Breast epithelium (tissue), 3 donors: ENCODE data around the gene RNF135.
"Not testable (repeated sequence)": the region's sequence is repeated elsewhere in the genome, so short reads cannot be mapped to it uniquely, and the experiment has no call there.

Experiments
- POLR2A ChIP-seq: fragments of 450-650 bp; IDR thresholded peaks from one replicate; pipeline ENCODE4 v1.6.1; 2016; ENCODE audit warnings: antibody characterized with exemption, mild to moderate bottlenecking, moderate library complexity
- POLR2AphosphoS5 ChIP-seq, 3 donors: sonication (generic); formaldehyde crosslinking; IDR thresholded peaks; one replicate each; pipeline ENCODE4 v1.6.1; 2017; ENCODE audit warnings: antibody characterized with exemption in 3 of 3
- TF ChIP-seq, protein P1 (sequence below), 3 donors: fragments of 450-650 bp; IDR thresholded peaks; one replicate each; pipeline ENCODE4 v1.5.1; 2016 to 2017; ENCODE audit warnings: antibody characterized with exemption in 3 of 3, mild to moderate bottlenecking in 3 of 3, moderate library complexity in 3 of 3

DNA sequence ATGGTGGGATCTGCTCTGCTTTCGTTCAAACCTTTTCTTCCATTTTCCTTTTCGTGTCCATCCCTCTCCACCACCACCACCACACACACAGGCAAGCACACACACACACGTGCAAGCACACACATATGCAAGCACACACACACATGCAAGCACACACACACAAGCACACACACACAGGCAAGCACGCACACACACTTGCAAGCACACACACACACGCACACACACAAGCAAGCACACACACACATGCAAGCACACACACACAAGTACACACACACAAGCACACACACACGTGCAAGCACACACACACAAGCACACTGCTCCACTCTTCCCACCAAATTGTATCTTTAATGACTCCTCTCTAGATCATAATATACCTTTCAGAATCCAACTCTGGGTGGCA, 71.5 kb downstream of the RNF135 start:
- not testable (repeated sequence) for TF ChIP-seq POLR2AphosphoS5 (IDR thresholded peaks at IDR 0.05); POLR2A
- TF ChIP-seq, protein P1, sequence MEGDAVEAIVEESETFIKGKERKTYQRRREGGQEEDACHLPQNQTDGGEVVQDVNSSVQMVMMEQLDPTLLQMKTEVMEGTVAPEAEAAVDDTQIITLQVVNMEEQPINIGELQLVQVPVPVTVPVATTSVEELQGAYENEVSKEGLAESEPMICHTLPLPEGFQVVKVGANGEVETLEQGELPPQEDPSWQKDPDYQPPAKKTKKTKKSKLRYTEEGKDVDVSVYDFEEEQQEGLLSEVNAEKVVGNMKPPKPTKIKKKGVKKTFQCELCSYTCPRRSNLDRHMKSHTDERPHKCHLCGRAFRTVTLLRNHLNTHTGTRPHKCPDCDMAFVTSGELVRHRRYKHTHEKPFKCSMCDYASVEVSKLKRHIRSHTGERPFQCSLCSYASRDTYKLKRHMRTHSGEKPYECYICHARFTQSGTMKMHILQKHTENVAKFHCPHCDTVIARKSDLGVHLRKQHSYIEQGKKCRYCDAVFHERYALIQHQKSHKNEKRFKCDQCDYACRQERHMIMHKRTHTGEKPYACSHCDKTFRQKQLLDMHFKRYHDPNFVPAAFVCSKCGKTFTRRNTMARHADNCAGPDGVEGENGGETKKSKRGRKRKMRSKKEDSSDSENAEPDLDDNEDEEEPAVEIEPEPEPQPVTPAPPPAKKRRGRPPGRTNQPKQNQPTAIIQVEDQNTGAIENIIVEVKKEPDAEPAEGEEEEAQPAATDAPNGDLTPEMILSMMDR (IDR thresholded peaks at IDR 0.05) = not testable (repeated sequence)
